ENCODE results near the gene XYLT1. TPM values are rescaled to one million over a fixed set of nuclear protein-coding genes. Genes with fewer than 3 reads are reported as not detected.
A peak's percentile ranks its signal among the peaks of the same experiment; 100 is the strongest.

XYLT1 gene
- total and polyA plus RNA-seq, 2 of the 8 experiments (the other 6 are each of a cell fraction or from before 2014, with no cell fraction given) = 6.6 to 25.4 TPM

DNA sequence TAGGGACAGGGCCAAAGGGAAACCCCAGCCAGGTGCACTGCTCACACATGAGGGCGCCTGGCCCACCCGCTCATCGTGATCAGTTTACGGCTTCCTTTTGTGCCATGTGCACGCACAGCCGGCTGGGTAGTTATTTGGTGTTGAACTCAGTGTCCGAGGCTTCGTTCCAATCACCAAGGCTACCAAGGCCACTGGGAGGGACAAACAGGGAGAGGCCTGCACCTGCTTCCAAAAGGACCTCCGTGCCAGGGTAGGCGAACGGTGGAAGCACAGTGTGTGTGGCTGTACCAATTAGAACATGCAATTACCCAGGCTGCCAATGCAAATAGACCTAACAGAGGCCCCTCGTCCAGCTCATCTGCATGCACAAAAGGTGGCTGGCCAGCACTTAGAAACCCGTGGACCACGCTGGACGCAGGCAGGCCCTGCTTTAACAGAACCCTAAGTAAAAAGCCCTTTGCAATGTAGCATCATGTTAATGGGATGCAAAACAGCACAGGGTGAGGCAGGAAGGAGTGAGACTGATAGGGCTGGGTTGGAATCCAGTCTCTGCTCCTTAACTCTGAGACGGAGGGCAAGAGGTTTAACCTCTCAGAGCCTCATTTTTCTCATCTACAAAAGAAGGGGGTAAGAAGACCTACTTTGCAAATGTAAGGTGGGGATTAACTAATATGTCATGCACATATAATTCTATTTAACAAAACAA lies 204.0 kb downstream of the XYLT1 start:
- no peak overlapping the region for H2AFZ ChIP-seq (ENCODE audit: low read length)
- H3K9ac ChIP-seq (replicated peaks in 1 of 4; ENCODE audit: extremely low read depth in 1 of 4, low read depth in 3 of 4, low read length in 3 of 4) = no peak overlapping the region
- no peak for TF ChIP-seq FOSL1 (IDR thresholded peaks at IDR 0.05; ENCODE audit: insufficient read depth, low read depth, low read length)
- TF ChIP-seq PHF8 (conservative IDR thresholded peaks at IDR 0.05; ENCODE audit: low read depth, low read length) = no peak
- TF ChIP-seq BCL11A (IDR thresholded peaks at IDR 0.05; ENCODE audit: low read depth in 2 of 2, low read length in 2 of 2) = no peak
- no peak overlapping the region for H3K14ac ChIP-seq (ENCODE audit: insufficient read length)
- 0 out of 2 replicates have a peak overlapping the region, but pooled peaks have one; percentile 86 for H2BK20ac ChIP-seq (ENCODE audit: low read length)
- DNase-seq (ENCODE audit: low read depth in 1 of 2, low spot score in 2 of 2) (no peak), FAIRE-seq (no peak)
- H3K27me3 ChIP-seq (replicated peaks in 1 of 4; ENCODE audit: control insufficient read depth in 3 of 4, extremely low read depth in 1 of 4, insufficient read depth in 3 of 4, low read length in 3 of 4) = no peaks in the 10 kb centered on the region
- POLR2A ChIA-PET (ENCODE audit: partially characterized antibody) = interaction anchor here (0.8 kb wide), 1 partner anchor 11 kb away, joined by 3 read pairs; no protein-coding TSS in a partner anchor
- H4K20me1 ChIP-seq (replicated peaks in 1 of 2; ENCODE audit: control insufficient read depth in 1 of 2, insufficient read depth in 2 of 2, low read length in 2 of 2) = peaks cover 0 to 2% of the 10 kb centered on the region in 2 experiments
- H2BK15ac ChIP-seq (ENCODE audit: low read length) = 0 out of 2 replicates have a peak overlapping the region, but pooled peaks have one; percentile 46
- no peaks in the 10 kb centered on the region for H3K23me2 ChIP-seq (ENCODE audit: low read depth, low read length)
- WGBS, 2 experiments (ENCODE audit: extremely low coverage in 1 of 2, insufficient coverage in 1 of 2, insufficient read length in 1 of 2, insufficient replicate concordance in 2 of 2, low coverage in 1 of 2, low lambda C conversion rate in 2 of 2, missing lambda C conversion rate in 1 of 2) = 82% methylated on average over 16 of the region's 16 CpGs; no CpG with 5 or more reads in 1 of the 2 experiments
- H3K9me3 ChIP-seq (ENCODE audit: insufficient read depth in 2 of 2, low read depth in 1 of 2, low read length in 1 of 2) = no peaks in the 10 kb centered on the region
- H3K56ac ChIP-seq (replicated peaks; ENCODE audit: insufficient read length, low read depth, low read length) = no peak overlapping the region
- no peak overlapping the region for H4K5ac ChIP-seq (ENCODE audit: insufficient read length, low read depth, low read length)
- H2AK5ac ChIP-seq (ENCODE audit: low read depth, low read length) = no peak overlapping the region
- H2BK12ac ChIP-seq (ENCODE audit: low read depth, low read length) = no peak overlapping the region
- peaks cover 2 to 9% (median 5%) of the 10 kb centered on the region in 4 experiments; a peak in 5 of 7 replicates for H3K4me1 ChIP-seq (replicated peaks in 1 of 4; ENCODE audit: control insufficient read depth in 3 of 4, insufficient read depth in 4 of 4, low read length in 3 of 4)
- H2BK120ac ChIP-seq (replicated peaks; ENCODE audit: low read depth, low read length) = no peak overlapping the region
- H3K79me2 ChIP-seq (ENCODE audit: control insufficient read depth in 1 of 2, insufficient read depth in 2 of 2, low read length in 2 of 2) = no peaks in the 10 kb centered on the region
- no peak overlapping the region for H3K4me3 ChIP-seq (ENCODE audit: extremely low read depth in 1 of 4, insufficient read depth in 2 of 4, low read depth in 3 of 4, low read length in 4 of 4)
- H3K18ac ChIP-seq (ENCODE audit: extremely low read depth, low read length) = peak overlapping the region; percentile 32; the same call in 1 of the 2 replicates
- H3K36me3 ChIP-seq (ENCODE audit: control insufficient read depth in 2 of 4, insufficient read depth in 4 of 4, low read length in 3 of 4) = no peaks in the 10 kb centered on the region
- peaks cover 6% of the 10 kb centered on the region; the same call in 1 of the 2 replicates for H3K79me1 ChIP-seq (ENCODE audit: low read depth, low read length)
- H3K27ac ChIP-seq (ENCODE audit: low read depth, low read length) = no peak overlapping the region
- no peak overlapping the region for H4K8ac ChIP-seq (ENCODE audit: extremely low read depth, insufficient read depth, low read length)
- no peak overlapping the region for H4K91ac ChIP-seq (replicated peaks; ENCODE audit: insufficient read length, low read length)
- H3K4me2 ChIP-seq (ENCODE audit: insufficient read depth in 1 of 2, low read depth in 2 of 2, low read length in 2 of 2) = no peak overlapping the region
- H2BK5ac ChIP-seq (ENCODE audit: low read depth, low read length) = no peak overlapping the region
- CTCF ChIA-PET (ENCODE audit: partially characterized antibody) = interaction anchor here (2.2 kb wide), 1 partner anchor 13 kb away, joined by 7 read pairs; no protein-coding TSS in a partner anchor
- no peak overlapping the region for H3K23ac ChIP-seq (ENCODE audit: insufficient read length)
- no peak overlapping the region for H3K4ac ChIP-seq (replicated peaks; ENCODE audit: insufficient read length, low read depth, low read length)

Data from H1 (cell line).